OCI-LY7 (cell line): ENCODE data around the gene BIK. TPM values are rescaled to one million over a fixed set of nuclear protein-coding genes. Genes with fewer than 3 reads are reported as not detected.

Source experiments
- BruUV-seq: library from RNA; stranded (reverse); fragments of 400-500 nt; replicated peaks from 2 replicates; lab custom pipeline; 2021; lab: Mats Ljungman, UMichigan
- CTCF ChIA-PET: fragments of 300-600 bp; sonication (Branson Sonifier 250); formaldehyde crosslinking; loops from one replicate; lab custom pipeline; 2022; ENCODE audit warnings: antibody characterized with exemption; ENCODE audit not compliant: unreplicated experiment; lab: Charles Lee
- POLR2A ChIA-PET: fragments of 300-600 bp; sonication (Branson Sonifier 250); formaldehyde crosslinking; loops from one replicate; lab custom pipeline; 2022; ENCODE audit warnings: antibody characterized with exemption; lab: Charles Lee
- DNase-seq: peaks from one replicate; pipeline ENCODE4 v3.0.0-alpha.2; 2015; ENCODE audit warnings: low spot score
- H2AFZ ChIP-seq: fragments of 200-600 bp; sonication (generic), shearing (Covaris generic); 2 replicates; pipeline ENCODE4 v1.6.1; 2014; ENCODE audit warnings: mild to moderate bottlenecking, antibody characterized with exemption, low read length, moderate library complexity
- H3K27ac ChIP-seq: fragments of 200-600 bp; sonication (generic); 2 replicates; pipeline ENCODE4 v1.5.1; 2014; ENCODE audit warnings: mixed run types, low read depth, mild to moderate bottlenecking, moderate library complexity, low read length, inconsistent platforms; ENCODE audit not compliant: poor library complexity, severe bottlenecking
- H3K36me3 ChIP-seq: fragments of 200-600 bp; sonication (generic); 2 replicates; pipeline ENCODE4 v1.6.1; 2014; ENCODE audit warnings: mild to moderate bottlenecking, antibody characterized with exemption, low read length, moderate library complexity, mixed read lengths; ENCODE audit not compliant: insufficient read depth
- H3K4me1 ChIP-seq: fragments of 200-600 bp; sonication (generic); 2 replicates; pipeline ENCODE4 v1.5.1; 2014; ENCODE audit warnings: mild to moderate bottlenecking, low read length; ENCODE audit not compliant: insufficient read depth, poor library complexity, severe bottlenecking
- H3K4me2 ChIP-seq: fragments of 200-600 bp; sonication (generic); 2 replicates; pipeline ENCODE4 v1.6.1; 2014; ENCODE audit warnings: mild to moderate bottlenecking, low read length
- H3K4me3 ChIP-seq: fragments of 200-600 bp; sonication (generic); 2 replicates; pipeline ENCODE4 v1.5.1; 2014; ENCODE audit warnings: mild to moderate bottlenecking, low read depth, low read length; ENCODE audit not compliant: poor library complexity, severe bottlenecking
- H3K79me2 ChIP-seq: fragments of 200-600 bp; sonication (generic); 2 replicates; pipeline ENCODE4 v1.6.1; 2016; ENCODE audit warnings: low read depth, mild to moderate bottlenecking, low read length, moderate library complexity, mixed read lengths; ENCODE audit not compliant: insufficient read depth
- H3K9me2 ChIP-seq: fragments of 200-600 bp; sonication (generic); 2 replicates; pipeline ENCODE4 v1.6.1; 2016; ENCODE audit warnings: mild to moderate bottlenecking, low read length, mixed read lengths; ENCODE audit not compliant: insufficient read depth
- H3K9me3 ChIP-seq: fragments of 200-600 bp; sonication (generic); 2 replicates; pipeline ENCODE4 v1.6.1; 2014; ENCODE audit warnings: mild to moderate bottlenecking, mixed run types, low read length, mixed read lengths
- H4K20me1 ChIP-seq: fragments of 200-600 bp; sonication (generic); 2 replicates; pipeline ENCODE4 v1.6.1; 2014; ENCODE audit warnings: mild to moderate bottlenecking, antibody characterized with exemption, low read length, moderate library complexity, mixed read lengths; ENCODE audit not compliant: insufficient read depth
- EZH2phosphoT487 ChIP-seq: fragments of 200-600 bp; sonication (generic); IDR thresholded peaks from 2 replicates; pipeline ENCODE4 v1.6.1; 2018; ENCODE audit warnings: low read depth, borderline replicate concordance, mild to moderate bottlenecking, mixed run types, antibody characterized with exemption, low read length, moderate library complexity, mixed read lengths
- intact Hi-C: fragments of 100-400 bp; cut with micrococcal nuclease; formaldehyde crosslinking; loops from one replicate; pipeline ENCODE4 v1.10.0; 2022; ENCODE audit not compliant: unreplicated experiment
- total RNA-seq, 2 experiments: library from RNA; depleted of rRNA in 1 of 2; stranded (reverse); fragments of >200 nt in 1 of 2; shearing (Covaris generic) in 1 of 2; gene quantifications; 2 replicates each; pipeline ENCODE4 v1.2.3, GENCODE V29; 2014 to 2022
- TF ChIP-seq, protein P1 (sequence below): fragments of 200-600 bp; sonication (generic); conservative IDR thresholded peaks from 2 replicates; pipeline ENCODE4 v1.5.1; 2014; ENCODE audit warnings: mild to moderate bottlenecking, antibody characterized with exemption, low read length, moderate library complexity, mixed read lengths

BIK gene
- total RNA-seq, 2 experiments from 2014 or later = 88.4 to 143 TPM

DNA sequence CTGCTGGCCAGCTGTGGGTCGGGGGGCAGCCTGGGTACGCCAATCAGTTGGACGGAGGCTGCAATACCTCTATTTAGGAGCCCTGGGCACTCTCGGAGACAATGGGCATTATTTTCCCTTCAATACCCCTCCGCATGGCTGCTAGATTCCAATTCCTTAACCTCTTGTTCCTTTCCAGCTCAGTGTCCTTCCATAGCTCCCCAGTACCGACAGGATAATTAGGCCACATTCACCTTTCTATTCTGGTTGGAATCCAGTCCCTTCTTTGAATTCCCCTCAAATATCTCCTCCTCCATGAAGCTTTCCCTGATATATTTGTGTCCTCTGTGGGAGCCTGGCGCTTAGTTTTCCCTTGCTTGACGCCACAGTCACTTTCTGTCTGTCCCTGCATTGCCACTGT lies 4.2 kb upstream of the BIK start:
- Histone ChIP-seq H3K36me3 (peaks cover under 1% of the 10 kb centered on the region; the same call in 1 of the 2 replicates), H3K9me3 (no peaks in the 10 kb centered on the region), H3K4me3 (no peak overlapping the region), H3K27ac (no peak overlapping the region), H4K20me1 (no peaks in the 10 kb centered on the region), H2AFZ (no peak overlapping the region), H3K9me2 (no peaks in the 10 kb centered on the region), H3K79me2 (peaks cover 6% of the 10 kb centered on the region), H3K4me2 (no peak overlapping the region), H3K4me1 (peaks cover 40% of the 10 kb centered on the region)
- POLR2A ChIA-PET = no interaction called here
- BruUV-seq = TSS peak; percentile 54
- no peak for DNase-seq
- CTCF ChIA-PET = no interaction called here
- intact Hi-C loops = no loop called here
- TF ChIP-seq, protein P1, sequence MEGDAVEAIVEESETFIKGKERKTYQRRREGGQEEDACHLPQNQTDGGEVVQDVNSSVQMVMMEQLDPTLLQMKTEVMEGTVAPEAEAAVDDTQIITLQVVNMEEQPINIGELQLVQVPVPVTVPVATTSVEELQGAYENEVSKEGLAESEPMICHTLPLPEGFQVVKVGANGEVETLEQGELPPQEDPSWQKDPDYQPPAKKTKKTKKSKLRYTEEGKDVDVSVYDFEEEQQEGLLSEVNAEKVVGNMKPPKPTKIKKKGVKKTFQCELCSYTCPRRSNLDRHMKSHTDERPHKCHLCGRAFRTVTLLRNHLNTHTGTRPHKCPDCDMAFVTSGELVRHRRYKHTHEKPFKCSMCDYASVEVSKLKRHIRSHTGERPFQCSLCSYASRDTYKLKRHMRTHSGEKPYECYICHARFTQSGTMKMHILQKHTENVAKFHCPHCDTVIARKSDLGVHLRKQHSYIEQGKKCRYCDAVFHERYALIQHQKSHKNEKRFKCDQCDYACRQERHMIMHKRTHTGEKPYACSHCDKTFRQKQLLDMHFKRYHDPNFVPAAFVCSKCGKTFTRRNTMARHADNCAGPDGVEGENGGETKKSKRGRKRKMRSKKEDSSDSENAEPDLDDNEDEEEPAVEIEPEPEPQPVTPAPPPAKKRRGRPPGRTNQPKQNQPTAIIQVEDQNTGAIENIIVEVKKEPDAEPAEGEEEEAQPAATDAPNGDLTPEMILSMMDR = no peak
- no peak for TF ChIP-seq EZH2phosphoT487

DNA sequence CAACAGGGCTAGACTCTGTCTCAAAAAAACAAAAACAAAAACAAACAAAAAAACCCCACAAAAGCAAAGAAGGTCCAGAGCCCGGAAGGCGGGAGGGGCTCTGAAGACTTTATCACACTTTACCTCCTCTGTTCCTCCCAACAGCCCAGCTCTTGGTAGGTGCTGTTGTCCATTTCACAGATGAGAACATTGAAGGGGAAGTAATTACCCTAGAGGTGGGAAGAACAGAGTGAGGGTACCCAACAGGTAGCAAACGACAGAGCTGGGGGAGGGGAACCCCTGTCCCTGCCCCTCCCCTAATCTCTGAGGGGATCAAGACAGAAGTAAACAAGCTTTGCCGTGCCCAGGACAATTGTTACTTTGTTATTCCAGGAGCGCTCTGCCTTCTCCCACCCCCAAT lies 1.0 kb upstream of the BIK start:
- no peak overlapping the region for H2AFZ ChIP-seq
- intact Hi-C loops = no loop called here
- POLR2A ChIA-PET = interaction anchor here (0.6 kb wide), 1 partner anchor 17 kb away, joined by 6 read pairs; no protein-coding TSS in a partner anchor
- peaks cover 38% of the 10 kb centered on the region for H3K79me2 ChIP-seq
- no peak overlapping the region for H3K27ac ChIP-seq
- no peak for DNase-seq
- H3K4me2 ChIP-seq = peak overlapping the region; percentile 87
- H3K4me1 ChIP-seq = peaks cover 50% of the 10 kb centered on the region
- peaks cover 31% of the 10 kb centered on the region for H3K36me3 ChIP-seq
- H3K4me3 ChIP-seq = peak overlapping the region; percentile 97
- no peak for TF ChIP-seq EZH2phosphoT487
- TF ChIP-seq, protein P1 = no peak
- H3K9me3 ChIP-seq = no peaks in the 10 kb centered on the region
- H4K20me1 ChIP-seq = no peaks in the 10 kb centered on the region
- no TSS peak for BruUV-seq
- CTCF ChIA-PET = no interaction called here
- H3K9me2 ChIP-seq = no peaks in the 10 kb centered on the region

DNA sequence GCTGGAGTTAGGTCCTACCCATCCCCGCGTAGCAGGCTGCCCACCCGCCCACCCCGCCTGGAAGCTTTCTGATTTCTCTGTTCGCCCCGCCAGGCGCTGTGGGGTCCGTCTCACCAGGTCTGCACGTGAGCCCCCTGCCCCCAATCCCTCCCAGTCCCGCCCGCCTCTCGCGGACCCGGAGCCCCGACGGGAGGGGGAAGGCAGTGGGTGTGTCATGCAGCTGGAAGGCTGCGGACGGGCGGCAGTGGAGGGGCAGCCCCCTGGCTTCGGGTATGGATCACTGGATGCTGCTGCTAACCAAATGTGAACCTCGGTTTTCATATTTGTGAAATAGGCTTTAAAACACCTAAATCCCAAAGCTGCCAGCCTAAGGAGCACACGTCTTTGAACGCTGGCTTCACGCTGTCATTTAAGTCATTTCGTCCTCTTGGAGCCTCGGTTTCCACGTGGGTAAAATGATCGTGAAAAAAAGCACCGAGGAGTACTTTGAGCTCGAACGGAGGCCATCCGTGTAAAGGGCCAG lies 568 bp upstream of the BIK start:
- no TSS peak for BruUV-seq
- CTCF ChIA-PET = no interaction called here
- POLR2A ChIA-PET = interaction anchor here (0.6 kb wide), 2 partner anchors 17 to 1160 kb away, joined by 3 to 6 read pairs; no protein-coding TSS in a partner anchor

More for the DNA sequence above, 568 bp upstream of the BIK start:
- Histone ChIP-seq H3K9me2 (no peaks in the 10 kb centered on the region), H2AFZ (no peak overlapping the region), H3K4me2 (peak overlapping the region; percentile 87), H4K20me1 (no peaks in the 10 kb centered on the region), H3K9me3 (no peaks in the 10 kb centered on the region), H3K4me1 (peaks cover 51% of the 10 kb centered on the region), H3K27ac (peak overlapping the region; percentile 96), H3K4me3 (peak overlapping the region; percentile 97), H3K79me2 (peaks cover 43% of the 10 kb centered on the region), H3K36me3 (peaks cover 36% of the 10 kb centered on the region)
- intact Hi-C loops = loop anchor here (2.0 kb wide), 1 partner anchor 21 kb away; the partner anchor contains the start of gene TTLL1
- no peak for TF ChIP-seq EZH2phosphoT487
- TF ChIP-seq, protein P1 = no peak
- no peak for DNase-seq
